GM12873 (cell line): ENCODE results near the gene DCLRE1A.

Experiments
- TF ChIP-seq, protein P1 (sequence below): IDR thresholded peaks from 2 replicates; pipeline ENCODE4 v1.5.1; 2012; ENCODE audit warnings: low read depth, mild to moderate bottlenecking, moderate library complexity, low read length, control low read depth; ENCODE audit not compliant: insufficient read depth; ENCODE audit errors: missing control alignments

The DCLRE1A gene

DNA sequence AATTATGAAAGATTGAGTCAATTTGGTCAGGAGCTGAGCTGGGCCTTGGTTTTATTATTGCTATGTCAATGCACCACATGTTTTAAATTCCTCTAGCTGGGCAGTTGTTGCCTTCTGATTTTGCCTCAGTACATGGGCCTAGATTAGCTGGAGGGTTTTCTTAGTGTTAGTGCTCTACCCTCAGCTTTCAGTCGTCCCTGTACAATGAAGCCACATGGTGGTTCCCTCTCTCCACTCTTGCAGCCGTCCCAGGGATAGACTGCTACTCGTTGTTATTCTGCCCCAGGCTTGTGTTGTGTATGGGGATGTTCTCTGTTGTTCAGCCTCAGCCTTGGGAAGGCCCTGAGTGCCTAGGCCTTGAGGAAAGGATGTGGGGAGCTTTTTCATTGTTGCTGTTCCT lies 37.6 kb upstream of the DCLRE1A start:
- TF ChIP-seq, protein P1, sequence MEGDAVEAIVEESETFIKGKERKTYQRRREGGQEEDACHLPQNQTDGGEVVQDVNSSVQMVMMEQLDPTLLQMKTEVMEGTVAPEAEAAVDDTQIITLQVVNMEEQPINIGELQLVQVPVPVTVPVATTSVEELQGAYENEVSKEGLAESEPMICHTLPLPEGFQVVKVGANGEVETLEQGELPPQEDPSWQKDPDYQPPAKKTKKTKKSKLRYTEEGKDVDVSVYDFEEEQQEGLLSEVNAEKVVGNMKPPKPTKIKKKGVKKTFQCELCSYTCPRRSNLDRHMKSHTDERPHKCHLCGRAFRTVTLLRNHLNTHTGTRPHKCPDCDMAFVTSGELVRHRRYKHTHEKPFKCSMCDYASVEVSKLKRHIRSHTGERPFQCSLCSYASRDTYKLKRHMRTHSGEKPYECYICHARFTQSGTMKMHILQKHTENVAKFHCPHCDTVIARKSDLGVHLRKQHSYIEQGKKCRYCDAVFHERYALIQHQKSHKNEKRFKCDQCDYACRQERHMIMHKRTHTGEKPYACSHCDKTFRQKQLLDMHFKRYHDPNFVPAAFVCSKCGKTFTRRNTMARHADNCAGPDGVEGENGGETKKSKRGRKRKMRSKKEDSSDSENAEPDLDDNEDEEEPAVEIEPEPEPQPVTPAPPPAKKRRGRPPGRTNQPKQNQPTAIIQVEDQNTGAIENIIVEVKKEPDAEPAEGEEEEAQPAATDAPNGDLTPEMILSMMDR, result no peak

DNA sequence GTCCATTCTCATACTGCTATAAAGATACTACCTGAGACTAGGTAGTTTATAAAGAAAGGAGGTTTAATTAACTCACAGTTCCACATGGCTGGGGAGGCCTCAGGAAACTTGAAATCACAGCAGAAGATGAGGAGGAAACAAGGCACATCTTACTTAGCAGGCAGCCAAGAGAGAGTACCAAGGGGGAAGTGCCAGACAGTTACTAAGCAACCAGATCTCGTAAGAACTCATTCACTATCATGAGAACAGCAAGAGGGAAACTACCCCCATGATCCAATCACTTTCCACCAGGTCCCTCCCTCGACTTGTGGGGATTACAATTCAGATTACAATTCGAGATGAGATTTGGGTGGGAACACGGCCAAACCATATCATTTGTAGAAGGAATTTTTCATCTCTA lies 36.9 kb upstream of the DCLRE1A start:
- TF ChIP-seq, protein P1, result no peak

DNA sequence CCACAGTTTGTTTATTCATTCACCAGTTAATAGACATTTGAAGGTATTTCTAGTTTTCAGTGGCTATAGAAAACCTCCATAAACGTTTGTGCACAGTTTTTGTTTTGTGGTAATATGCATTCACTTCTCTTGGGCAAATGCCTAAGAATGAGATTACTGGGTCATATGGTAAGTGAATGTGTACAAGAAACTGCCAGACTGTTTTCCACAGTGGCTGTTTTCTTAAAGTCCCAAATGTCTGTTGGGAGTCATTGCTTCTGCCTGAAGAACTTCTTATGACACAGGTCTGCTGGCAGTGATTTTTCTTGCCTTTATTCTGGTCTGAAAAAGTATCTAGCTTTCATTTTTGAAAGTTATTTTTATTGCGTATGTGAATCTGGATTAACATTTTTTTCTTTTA lies 36.0 kb upstream of the DCLRE1A start:
- TF ChIP-seq, protein P1, result no peak

DNA sequence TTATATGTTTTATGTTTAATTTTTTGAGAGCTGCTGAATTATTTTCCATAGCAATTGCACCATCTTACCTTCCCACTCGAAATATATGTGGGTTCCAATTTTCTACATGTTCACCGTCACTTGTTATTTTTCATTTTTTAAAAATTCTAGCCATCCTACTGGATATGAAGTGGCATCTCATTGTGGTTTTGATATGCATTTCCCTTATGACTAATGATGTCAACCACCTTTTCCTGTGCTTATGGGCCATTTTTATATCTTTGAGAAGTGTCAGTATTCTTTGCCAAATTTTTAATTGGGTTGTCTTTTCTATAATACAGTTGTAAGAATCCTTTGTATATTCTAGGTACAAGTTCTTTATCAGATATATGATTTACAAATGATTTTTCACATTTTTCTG lies 28.4 kb upstream of the DCLRE1A start:
- TF ChIP-seq, protein P1, result no peak

DNA sequence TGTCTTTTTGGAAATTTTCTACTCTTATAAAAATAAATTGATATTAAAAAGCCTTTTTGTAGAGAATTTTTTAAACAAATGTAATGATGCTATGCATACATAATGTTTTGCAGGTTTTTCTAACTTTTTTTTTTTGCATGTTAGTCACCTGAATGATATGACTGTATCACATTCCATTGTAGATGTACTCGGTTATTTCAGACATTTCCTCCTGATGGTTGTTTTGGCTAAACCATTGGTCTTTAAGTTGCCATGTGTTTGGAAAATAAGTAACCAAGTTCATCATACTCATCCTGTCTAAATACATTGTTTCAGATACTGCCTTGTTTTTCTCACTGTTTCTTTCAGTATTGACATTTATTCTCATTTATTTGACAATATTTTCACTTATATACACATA lies 26.4 kb upstream of the DCLRE1A start:
- TF ChIP-seq, protein P1, result no peak

DNA sequence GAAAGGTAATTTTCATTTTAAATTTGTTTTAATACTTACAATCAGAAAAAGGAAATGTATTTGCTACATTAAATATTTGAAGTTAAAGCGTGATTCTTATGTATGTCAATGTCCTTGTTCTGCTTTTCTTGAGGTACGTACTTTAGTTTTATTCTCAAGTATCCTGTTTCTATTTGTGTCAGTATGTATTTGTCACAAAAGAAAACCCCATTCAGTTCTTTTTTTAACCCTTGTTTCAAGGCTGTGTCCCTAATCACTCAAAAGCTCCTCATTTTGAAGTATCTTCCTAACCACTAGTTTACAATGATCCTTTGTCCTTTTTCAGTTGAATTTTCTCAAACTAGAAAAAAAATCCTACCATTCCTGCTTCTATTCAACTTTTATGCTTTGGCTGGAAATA lies 25.8 kb upstream of the DCLRE1A start:
- TF ChIP-seq, protein P1, result no peak

DNA sequence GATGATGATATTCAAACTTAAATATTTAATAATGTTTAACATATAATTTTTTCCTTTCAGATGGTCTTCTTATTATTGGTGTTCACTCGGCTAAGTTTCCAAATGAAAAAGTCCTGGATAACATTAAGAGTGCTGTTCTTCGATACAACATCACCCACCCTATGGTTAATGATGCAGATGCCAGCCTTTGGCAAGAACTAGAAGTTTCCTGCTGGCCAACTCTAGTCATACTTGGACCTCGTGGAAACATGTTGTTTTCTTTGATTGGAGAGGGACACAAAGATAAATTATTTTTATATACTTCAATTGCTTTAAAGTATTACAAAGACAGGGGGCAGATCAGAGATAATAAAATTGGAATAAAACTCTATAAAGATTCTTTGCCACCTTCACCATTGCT lies 22.6 kb upstream of the DCLRE1A start:
- TF ChIP-seq, protein P1, result no peak
